Parathyroid adenoma (tissue), 2 donors: ENCODE results near the gene PSMB7.

Source experiments
- H2AFZ ChIP-seq: fragments of 300-600 bp; sonication (generic); one replicate; pipeline ENCODE4 v1.7.0; 2017; ENCODE audit warnings: antibody characterized with exemption, mild to moderate bottlenecking
- H3K27ac ChIP-seq: fragments of 300-600 bp; sonication (generic); one replicate; pipeline ENCODE4 v1.7.0; 2017
- H3K27me3 ChIP-seq: fragments of 300-600 bp; sonication (generic); one replicate; pipeline ENCODE4 v1.7.0; 2017; ENCODE audit warnings: low read length; ENCODE audit not compliant: control insufficient read depth, insufficient read depth
- H3K36me3 ChIP-seq: fragments of 300-600 bp; sonication (generic); one replicate; pipeline ENCODE4 v1.7.0; 2017; ENCODE audit warnings: low read length; ENCODE audit not compliant: control insufficient read depth, insufficient read depth
- H3K4me1 ChIP-seq: fragments of 300-600 bp; sonication (generic); one replicate; pipeline ENCODE4 v1.7.0; 2017; ENCODE audit warnings: control low read depth
- H3K4me2 ChIP-seq: fragments of 300-600 bp; sonication (generic); one replicate; pipeline ENCODE4 v1.7.0; 2017; ENCODE audit warnings: low read length
- H3K4me3 ChIP-seq: fragments of 300-600 bp; sonication (generic); one replicate; pipeline ENCODE4 v1.7.0; 2017; ENCODE audit warnings: low read depth, low read length
- H3K79me2 ChIP-seq: fragments of 300-600 bp; sonication (generic); one replicate; pipeline ENCODE4 v1.7.0; 2017; ENCODE audit warnings: control low read depth
- H3K9ac ChIP-seq: fragments of 300-600 bp; sonication (generic); one replicate; pipeline ENCODE4 v1.7.0; 2017; ENCODE audit warnings: mild to moderate bottlenecking
- H3K9me3 ChIP-seq: fragments of 300-600 bp; sonication (generic); one replicate; pipeline ENCODE4 v1.7.0; 2017; ENCODE audit warnings: low read length; ENCODE audit not compliant: control insufficient read depth
- TF ChIP-seq, protein P1 (sequence below): fragments of 300-600 bp; sonication (generic); IDR thresholded peaks from one replicate; pipeline ENCODE4 v1.7.0; 2017; ENCODE audit warnings: antibody characterized with exemption, mild to moderate bottlenecking
- donor health status: primary hyperparathyroidism.

Gene PSMB7

DNA sequence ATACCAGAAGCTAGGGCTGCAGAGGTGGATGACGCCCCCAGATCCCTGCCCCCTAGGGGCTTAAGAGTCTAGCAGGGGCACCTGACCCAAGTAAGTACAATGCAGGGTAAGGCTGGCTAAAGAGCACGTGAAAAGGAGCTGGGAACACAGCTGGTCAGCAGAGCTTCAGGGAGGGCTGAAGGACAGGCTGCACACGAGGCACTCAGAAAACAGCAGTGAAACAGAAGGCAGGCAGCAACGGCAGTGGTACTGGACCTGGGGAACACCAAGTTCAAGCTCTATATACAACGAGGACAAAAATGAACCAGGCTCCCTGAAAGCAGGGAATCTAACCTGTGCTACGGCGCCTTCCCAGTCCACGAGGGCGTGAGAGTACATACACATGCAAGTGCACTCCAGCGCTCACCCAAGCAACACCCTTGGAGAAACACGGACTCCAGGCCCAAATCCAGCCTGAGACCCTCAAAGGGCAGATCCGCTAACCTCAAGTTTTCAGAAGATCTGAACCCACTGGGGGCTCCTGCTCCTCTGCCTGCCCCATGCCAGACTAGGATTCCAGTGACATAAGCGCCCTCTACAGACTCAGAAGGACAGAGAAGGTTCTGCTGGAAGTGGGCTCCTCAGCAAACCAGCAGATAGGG is 57.4 kb downstream of the PSMB7 start:
- H3K9ac ChIP-seq = no peak overlapping the region
- H3K79me2 ChIP-seq = no peaks in the 10 kb centered on the region
- H3K4me3 ChIP-seq = no peak overlapping the region
- TF ChIP-seq, protein P1, sequence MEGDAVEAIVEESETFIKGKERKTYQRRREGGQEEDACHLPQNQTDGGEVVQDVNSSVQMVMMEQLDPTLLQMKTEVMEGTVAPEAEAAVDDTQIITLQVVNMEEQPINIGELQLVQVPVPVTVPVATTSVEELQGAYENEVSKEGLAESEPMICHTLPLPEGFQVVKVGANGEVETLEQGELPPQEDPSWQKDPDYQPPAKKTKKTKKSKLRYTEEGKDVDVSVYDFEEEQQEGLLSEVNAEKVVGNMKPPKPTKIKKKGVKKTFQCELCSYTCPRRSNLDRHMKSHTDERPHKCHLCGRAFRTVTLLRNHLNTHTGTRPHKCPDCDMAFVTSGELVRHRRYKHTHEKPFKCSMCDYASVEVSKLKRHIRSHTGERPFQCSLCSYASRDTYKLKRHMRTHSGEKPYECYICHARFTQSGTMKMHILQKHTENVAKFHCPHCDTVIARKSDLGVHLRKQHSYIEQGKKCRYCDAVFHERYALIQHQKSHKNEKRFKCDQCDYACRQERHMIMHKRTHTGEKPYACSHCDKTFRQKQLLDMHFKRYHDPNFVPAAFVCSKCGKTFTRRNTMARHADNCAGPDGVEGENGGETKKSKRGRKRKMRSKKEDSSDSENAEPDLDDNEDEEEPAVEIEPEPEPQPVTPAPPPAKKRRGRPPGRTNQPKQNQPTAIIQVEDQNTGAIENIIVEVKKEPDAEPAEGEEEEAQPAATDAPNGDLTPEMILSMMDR = no peak
- H3K27me3 ChIP-seq = no peaks in the 10 kb centered on the region
- no peaks in the 10 kb centered on the region for H3K9me3 ChIP-seq
- no peaks in the 10 kb centered on the region for H3K36me3 ChIP-seq
- H3K4me1 ChIP-seq = no peaks in the 10 kb centered on the region
- no peak overlapping the region for H2AFZ ChIP-seq
- no peak overlapping the region for H3K4me2 ChIP-seq
- H3K27ac ChIP-seq = no peak overlapping the region

DNA sequence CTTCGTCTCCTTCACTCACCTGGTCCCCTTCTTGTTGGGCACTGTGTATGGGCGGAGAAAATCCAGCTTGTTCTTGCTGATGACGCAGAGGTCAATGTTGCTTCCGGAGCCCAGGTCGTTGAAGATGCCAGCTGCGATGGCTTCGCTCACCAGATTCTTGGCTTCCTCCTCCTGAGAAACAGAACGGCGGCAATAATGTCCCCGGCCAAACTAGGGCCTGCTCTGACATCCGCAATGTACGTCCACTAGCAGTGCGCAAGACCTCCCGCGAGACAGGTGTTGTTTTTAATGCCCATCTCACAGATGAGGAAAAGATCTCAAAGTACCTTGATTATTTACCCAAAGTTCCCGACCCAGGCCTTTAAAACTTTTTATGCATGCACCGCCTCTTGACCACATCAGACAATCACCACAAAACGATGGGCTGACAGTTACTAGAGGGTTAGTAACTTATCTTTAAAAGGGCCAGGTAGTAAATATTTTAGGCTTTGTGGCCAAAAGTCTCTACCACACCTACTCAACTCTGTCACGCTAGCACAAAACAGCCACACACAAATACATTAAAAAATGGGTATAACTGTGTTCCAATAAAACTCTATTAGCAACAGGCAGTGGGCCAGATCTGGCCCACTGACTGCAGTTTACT is 58.4 kb downstream of the PSMB7 start:
- TF ChIP-seq, protein P1 = no peak
- no peak overlapping the region for H3K27ac ChIP-seq

DNA sequence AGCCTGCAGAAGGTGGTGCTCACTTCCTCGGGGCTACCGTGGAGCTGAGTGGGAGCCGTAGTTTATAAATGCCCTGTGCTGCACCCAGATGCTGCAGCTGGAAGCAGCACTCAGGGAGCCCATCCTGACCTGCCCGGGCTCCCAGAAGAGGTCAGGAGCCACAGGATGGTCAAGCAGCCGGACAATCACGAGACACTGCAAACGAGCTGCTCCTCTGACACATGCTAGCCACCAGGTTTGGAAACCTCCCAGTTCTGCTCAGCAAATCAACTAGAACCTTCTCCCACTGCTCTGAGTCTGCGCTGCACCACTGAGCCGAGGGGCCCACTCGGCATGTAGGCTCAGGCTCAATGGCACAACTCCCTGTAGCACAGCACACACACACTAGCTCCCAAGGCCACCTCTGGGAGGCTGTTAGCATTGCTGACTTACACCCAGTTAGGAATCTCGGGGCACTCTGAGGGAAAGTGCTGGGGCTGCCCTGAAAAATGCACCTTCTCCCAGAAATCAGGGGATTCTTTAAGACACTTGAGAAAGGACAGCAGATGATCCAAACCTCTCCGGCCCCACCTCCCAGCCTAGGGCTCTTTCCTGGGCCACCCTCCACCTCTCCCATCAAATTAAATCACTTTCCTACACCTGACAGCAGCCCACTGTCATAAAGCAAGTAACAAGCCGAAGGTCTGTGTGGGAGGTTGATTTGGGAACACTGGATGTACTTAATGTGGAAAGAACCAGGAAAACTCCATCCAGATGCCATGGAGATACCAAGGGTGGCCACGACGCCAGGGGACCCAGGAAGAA is 59.1 kb downstream of the PSMB7 start:
- Histone ChIP-seq H3K4me1 (no peaks in the 10 kb centered on the region), H3K4me3 (no peak overlapping the region), H3K27me3 (no peaks in the 10 kb centered on the region), H3K27ac (no peak overlapping the region), H2AFZ (no peak overlapping the region), H3K36me3 (no peaks in the 10 kb centered on the region), H3K4me2 (no peak overlapping the region), H3K79me2 (no peaks in the 10 kb centered on the region), H3K9me3 (no peaks in the 10 kb centered on the region), H3K9ac (no peak overlapping the region)
- TF ChIP-seq, protein P1 = no peak

More for the DNA sequence above, 58.4 kb downstream of the PSMB7 start:
- Histone ChIP-seq H3K9ac (no peak overlapping the region), H3K4me2 (no peak overlapping the region), H3K9me3 (no peaks in the 10 kb centered on the region), H3K36me3 (no peaks in the 10 kb centered on the region), H3K4me3 (no peak overlapping the region), H3K4me1 (no peaks in the 10 kb centered on the region), H2AFZ (no peak overlapping the region), H3K79me2 (no peaks in the 10 kb centered on the region), H3K27me3 (no peaks in the 10 kb centered on the region)

DNA sequence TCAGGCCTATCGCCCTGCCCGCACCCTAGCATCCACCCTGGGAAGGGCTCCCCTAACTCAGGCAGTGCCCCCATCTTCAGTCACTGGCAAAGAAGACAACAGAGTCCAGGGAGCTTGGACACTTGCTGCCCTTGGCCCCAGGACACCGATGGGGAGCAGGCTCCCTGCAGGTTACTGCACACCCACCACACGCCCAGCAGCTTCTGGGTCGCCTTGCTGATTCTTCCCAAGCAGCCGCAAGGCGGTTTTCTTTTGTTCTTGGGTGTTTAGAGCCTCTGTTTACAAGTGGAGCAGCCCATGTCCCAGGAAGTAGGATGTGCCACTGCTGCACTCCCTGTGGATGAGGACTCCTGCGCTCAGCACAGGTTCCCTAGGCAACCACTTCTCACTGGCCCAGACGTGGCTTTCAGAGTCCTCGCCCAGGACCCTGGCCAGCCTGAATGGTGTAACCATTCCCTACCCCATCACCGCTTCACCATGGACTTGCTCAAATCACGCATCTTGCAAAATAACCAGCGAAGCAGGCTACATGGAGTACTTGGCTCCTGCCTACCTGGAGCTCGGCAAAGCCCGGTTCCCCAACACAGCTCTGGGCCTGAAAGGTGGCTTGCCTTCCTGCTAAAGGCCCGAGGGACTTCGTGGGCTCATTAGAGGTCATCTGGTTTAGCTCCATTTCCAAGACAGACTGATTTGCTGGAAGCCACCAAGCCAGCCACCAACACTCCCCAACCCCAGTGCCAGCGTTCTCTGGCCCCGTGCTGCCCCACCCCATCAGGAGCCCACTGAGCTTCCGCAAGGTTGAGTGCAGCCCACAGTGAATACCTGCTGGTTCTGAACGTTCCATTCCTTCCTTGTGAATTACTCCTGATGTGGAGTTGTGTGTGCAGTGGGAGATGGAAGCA is 60.0 kb downstream of the PSMB7 start:
- Histone ChIP-seq H3K4me2 (no peak overlapping the region), H3K79me2 (no peaks in the 10 kb centered on the region), H3K4me3 (no peak overlapping the region), H3K27ac (no peak overlapping the region), H3K36me3 (no peaks in the 10 kb centered on the region), H3K9ac (no peak overlapping the region), H3K27me3 (no peaks in the 10 kb centered on the region), H3K4me1 (no peaks in the 10 kb centered on the region), H2AFZ (no peak overlapping the region), H3K9me3 (no peaks in the 10 kb centered on the region)
- TF ChIP-seq, protein P1 = no peak
